Measurements from ENCODE around the gene NGDN. TPM values are rescaled to one million over a fixed set of nuclear protein-coding genes. Genes with fewer than 3 reads are reported as not detected.

NGDN gene
- total RNA-seq, 1 donor from 2014 or later, result 20.4 TPM

DNA sequence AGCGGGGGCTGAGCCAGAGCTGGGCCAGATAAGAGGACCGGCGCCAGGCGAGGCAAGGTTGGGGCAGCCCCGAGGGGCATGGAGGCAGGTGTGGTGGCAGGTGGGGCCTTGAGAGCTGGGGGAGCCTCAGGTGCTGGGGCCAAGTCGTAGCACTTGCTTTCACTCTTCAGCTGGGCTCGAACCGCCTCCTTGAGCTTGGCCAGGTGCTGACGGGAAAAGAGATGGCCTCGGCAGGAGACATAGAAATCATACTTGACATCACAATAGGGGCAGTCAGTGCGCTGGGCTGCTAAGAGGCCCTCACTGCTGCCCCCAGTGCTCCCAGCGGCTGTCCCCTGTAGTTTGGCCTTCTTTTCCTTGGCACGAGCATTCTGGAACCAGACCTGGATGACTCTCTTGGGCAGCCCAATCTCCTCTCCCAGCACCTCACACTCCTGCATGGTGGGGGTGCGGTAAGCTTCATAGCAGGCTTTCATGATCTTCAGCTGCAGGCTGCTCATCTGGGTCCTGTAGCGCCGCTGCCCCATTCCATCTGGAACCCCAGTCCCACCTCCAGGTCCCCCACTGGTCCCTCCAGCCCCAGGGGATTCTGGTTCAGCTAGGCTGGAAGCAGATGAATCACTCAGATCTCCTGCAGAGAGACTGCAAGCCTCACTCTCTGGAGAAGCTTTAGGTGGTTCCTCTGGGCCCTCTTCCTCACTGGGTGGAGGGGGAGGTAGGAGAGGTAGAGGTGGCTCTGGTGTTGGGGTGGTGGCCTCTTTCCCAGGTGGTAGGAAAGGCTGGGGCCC lies 53.9 kb downstream of the NGDN start:
- no peak for ATAC-seq

DNA sequence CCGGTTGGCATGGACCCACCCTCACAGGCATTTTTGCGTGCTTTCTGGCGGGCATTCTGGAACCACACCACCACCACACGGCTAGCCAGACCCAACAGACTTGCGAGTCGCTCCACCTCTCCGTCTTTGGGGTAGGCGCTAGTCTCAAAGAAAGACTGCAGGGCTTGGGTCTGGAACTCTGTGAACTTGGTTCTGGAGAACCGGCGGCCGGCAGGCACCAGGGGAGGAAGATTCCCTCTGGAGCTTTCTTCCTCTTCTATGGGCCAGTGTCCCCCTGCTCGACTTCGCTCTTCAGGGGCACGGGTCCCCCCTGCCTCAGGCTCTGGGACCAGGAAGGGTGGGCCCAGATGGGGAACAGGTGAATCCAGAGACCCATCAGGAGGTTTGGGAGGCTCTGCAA lies 55.5 kb downstream of the NGDN start:
- ATAC-seq, result no peak

DNA sequence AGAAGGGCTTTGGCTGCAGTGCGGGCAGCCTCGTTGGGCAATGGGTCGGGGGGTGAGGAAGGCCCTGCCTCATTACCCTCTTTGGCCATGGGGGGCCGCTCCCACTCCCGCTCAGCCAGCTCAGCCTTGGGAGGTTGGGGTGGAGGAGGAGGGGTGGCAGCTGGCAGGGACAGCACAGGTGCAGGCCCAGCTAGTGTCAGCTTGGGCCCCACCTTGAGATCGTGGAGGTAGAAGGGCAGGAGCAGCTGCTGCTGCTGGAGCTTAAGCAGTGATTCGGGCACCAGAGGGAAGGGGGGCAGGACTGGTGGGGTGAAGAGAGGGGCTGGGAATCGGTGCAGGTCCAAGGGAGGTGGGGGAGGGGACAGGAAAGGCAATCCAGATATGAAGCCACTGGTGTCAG lies 56.1 kb downstream of the NGDN start:
- ATAC-seq, result no peak

Other genes starting within 250 kb of the NGDN start
- gene RNF212B, start 231.8 kb upstream of the NGDN start, total RNA-seq, result not detected
- 9.6 TPM for gene HOMEZ, start 183.6 kb upstream of the NGDN start, total RNA-seq
- 5.1 TPM for gene PPP1R3E, start 166.8 kb upstream of the NGDN start, total RNA-seq
- 29.1 TPM for gene BCL2L2, start 162.9 kb upstream of the NGDN start, total RNA-seq
- 77.7 TPM for gene PABPN1, start 148.2 kb upstream of the NGDN start, total RNA-seq
- 2.0 TPM for gene SLC22A17, start 116.8 kb upstream of the NGDN start, total RNA-seq
- gene EFS, start 104.5 kb upstream of the NGDN start, total RNA-seq, result 27.6 TPM
- gene IL25, start 96.9 kb upstream of the NGDN start, total RNA-seq, result not detected
- not detected for gene CMTM5, start 92.7 kb upstream of the NGDN start, total RNA-seq
- gene MYH6, start 61.4 kb upstream of the NGDN start, total RNA-seq, result not detected
- gene MYH7, start 34.0 kb upstream of the NGDN start, total RNA-seq, result 0.72 TPM
- gene ZFHX2, start 82.1 kb downstream of the NGDN start, total RNA-seq, result 0.44 TPM
- 7.6 TPM for gene THTPA, start 86.6 kb downstream of the NGDN start, total RNA-seq
- 81.3 TPM for gene AP1G2, start 98.1 kb downstream of the NGDN start, total RNA-seq
- 0.04 TPM for gene JPH4, start 109.1 kb downstream of the NGDN start, total RNA-seq
- not detected for gene DHRS2, start 166.7 kb downstream of the NGDN start, total RNA-seq

All from esophagus mucosa (tissue), 1 donor.